Gastroesophageal sphincter (tissue), 4 donors: ENCODE data around the gene TEX101. TPM values are rescaled to one million over a fixed set of nuclear protein-coding genes. Genes with fewer than 3 reads are reported as not detected.

Source experiments
- ATAC-seq: fragments of 150-250 bp; one replicate; pipeline ENCODE4 v1.9.1; 2016; ENCODE audit warnings: mild to moderate bottlenecking, moderate library complexity
- H3K27ac ChIP-seq, 4 donors: fragments of 200-600 bp; sonication (generic) in 3 of 4; 1 replicate in 3 of 4; 2 replicates in 1 of 4; pipeline ENCODE4 v1.5.1; 2016 to 2019
- H3K27me3 ChIP-seq: fragments of 200-600 bp; sonication (generic); one replicate; pipeline ENCODE4 v1.5.1; 2019
- H3K36me3 ChIP-seq, 2 donors: fragments of 200-600 bp; sonication (generic); one replicate each; pipeline ENCODE4 v1.5.1; 2019; ENCODE audit warnings: control low read depth in 1 of 2
- H3K4me1 ChIP-seq, 3 donors: fragments of 200-600 bp; sonication (generic); 1 replicate in 2 of 3; 2 replicates in 1 of 3; pipeline ENCODE4 v1.5.1; 2016 to 2019; ENCODE audit warnings: control low read depth in 2 of 3
- H3K4me3 ChIP-seq, 2 donors: fragments of 200-600 bp; sonication (generic); one replicate each; pipeline ENCODE4 v1.5.1; 2019; ENCODE audit warnings: mild to moderate bottlenecking in 1 of 2, moderate library complexity in 1 of 2
- H3K9me3 ChIP-seq, 3 donors: fragments of 200-600 bp; sonication (generic); one replicate each; pipeline ENCODE4 v1.5.1; 2017 to 2019; ENCODE audit warnings: control low read depth in 2 of 3
- CTCF ChIP-seq, 4 experiments: fragments of 200-600 bp in 2 of 4; fragments of 450-650 bp in 2 of 4; sonication (generic) in 1 of 4; IDR thresholded peaks; one replicate each; pipeline ENCODE4 v1.5.1; 2017 to 2019; ENCODE audit warnings: antibody characterized with exemption in 4 of 4, mild to moderate bottlenecking in 2 of 4, moderate library complexity in 2 of 4
- EP300 ChIP-seq: sonication (generic); formaldehyde crosslinking; IDR thresholded peaks from one replicate; pipeline ENCODE4 v1.6.1; 2017; ENCODE audit warnings: antibody characterized with exemption, mild to moderate bottlenecking
- POLR2A ChIP-seq, 2 donors: fragments of 450-650 bp; IDR thresholded peaks; one replicate each; pipeline ENCODE4 v1.6.1; 2017; ENCODE audit warnings: antibody characterized with exemption in 2 of 2, mild to moderate bottlenecking in 2 of 2, moderate library complexity in 1 of 2
- POLR2AphosphoS5 ChIP-seq: sonication (generic); formaldehyde crosslinking; IDR thresholded peaks from one replicate; pipeline ENCODE4 v1.6.1; 2017; ENCODE audit warnings: antibody characterized with exemption
- WGBS, 2 donors: methylation state at CpG; one replicate each; pipeline ENCODE4 v1.1.5; 2018; ENCODE audit warnings: low coverage in 1 of 2; 5-methylcytosine and 5-hydroxymethylcytosine counted together
- total RNA-seq, 4 donors: library from RNA; depleted of rRNA; stranded (reverse); fragments of >200 nt; gene quantifications; one replicate each; pipeline ENCODE4 v1.1.0, GENCODE V29; 2016

TEX101 gene
- total RNA-seq, 4 donors from 2014 or later = not detected

- no peak for ATAC-seq
- H3K27me3 ChIP-seq = peaks cover 76% of the 10 kb centered on the region
- 76% methylated on average over 4 of the region's 6 CpGs; no CpG with 5 or more reads in 1 of the 2 donors for WGBS, 2 donors
- H3K36me3 ChIP-seq = no peaks in the 10 kb centered on the region
- TF ChIP-seq EP300 = no peak
- no peak for TF ChIP-seq POLR2AphosphoS5
- TF ChIP-seq POLR2A (IDR thresholded peaks at IDR 0.05) = no peak
- TF ChIP-seq CTCF (IDR thresholded peaks at IDR 0.05) = no peak
- no peaks in the 10 kb centered on the region for H3K4me1 ChIP-seq
- H3K4me3 ChIP-seq = no peak overlapping the region
- H3K27ac ChIP-seq = no peak overlapping the region
- no peaks in the 10 kb centered on the region for H3K9me3 ChIP-seq
These were observed 19.1 kb upstream of the TEX101 start for GRCh38 chr19:43395561-43395960.

DNA sequence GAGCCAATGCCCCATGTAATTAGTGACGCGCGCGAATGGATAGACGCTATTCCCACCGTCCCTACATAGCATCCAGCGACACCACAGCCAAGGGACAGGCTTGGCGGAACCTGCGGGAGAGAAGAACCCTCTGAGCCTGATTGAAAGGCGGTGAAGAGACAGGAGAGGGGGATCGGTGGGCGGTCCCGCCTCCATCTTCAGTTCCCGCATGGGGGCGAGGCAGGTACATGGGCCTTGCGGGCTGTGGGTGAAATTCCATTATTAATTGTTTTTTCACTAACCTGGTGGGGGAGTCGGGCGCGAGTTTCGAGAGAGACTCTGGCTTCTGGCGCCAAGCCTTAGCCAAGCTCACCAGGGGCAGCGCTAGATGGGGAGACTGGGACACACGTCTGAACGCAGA lies 8.4 kb upstream of the TEX101 start:
- no peaks in the 10 kb centered on the region for H3K9me3 ChIP-seq
- no peak for ATAC-seq
- no peak overlapping the region for H3K27ac ChIP-seq
- H3K4me1 ChIP-seq = no peaks in the 10 kb centered on the region
- H3K27me3 ChIP-seq = peaks cover 23% of the 10 kb centered on the region
- 93 to 94% methylated on average over 3 to 6 of the region's 24 CpGs for WGBS, 2 donors
- no peaks in the 10 kb centered on the region for H3K36me3 ChIP-seq
- TF ChIP-seq POLR2AphosphoS5 = no peak
- TF ChIP-seq POLR2A (IDR thresholded peaks at IDR 0.05) = no peak
- no peak for TF ChIP-seq EP300
- TF ChIP-seq CTCF (IDR thresholded peaks at IDR 0.05) = no peak
- H3K4me3 ChIP-seq = no peak overlapping the region

- Histone ChIP-seq H3K4me3 (no peak overlapping the region), H3K27me3 (peaks cover 19% of the 10 kb centered on the region), H3K27ac (no peak overlapping the region), H3K36me3 (no peaks in the 10 kb centered on the region), H3K9me3 (no peaks in the 10 kb centered on the region), H3K4me1 (no peaks in the 10 kb centered on the region)
- no peak for TF ChIP-seq POLR2AphosphoS5
- no peak for TF ChIP-seq POLR2A (IDR thresholded peaks at IDR 0.05)
- no peak for TF ChIP-seq EP300
- TF ChIP-seq CTCF (IDR thresholded peaks at IDR 0.05) = no peak
- no peak for ATAC-seq
- 75 to 80% methylated on average over 2 to 14 of the region's 22 CpGs for WGBS, 2 donors
These were observed 7.2 kb upstream of the TEX101 start for GRCh38 chr19:43407416-43408005.

GRCh38 chr19:43408043-43408442 lies 6.6 kb upstream of the TEX101 start:
- Histone ChIP-seq H3K4me1 (no peaks in the 10 kb centered on the region), H3K4me3 (no peak overlapping the region), H3K36me3 (no peaks in the 10 kb centered on the region), H3K9me3 (no peaks in the 10 kb centered on the region), H3K27me3 (peaks cover 19% of the 10 kb centered on the region), H3K27ac (no peak overlapping the region)
- WGBS, 2 donors = no CpG with 5 or more reads among the region's 34 CpGs
- ATAC-seq = no peak
- TF ChIP-seq POLR2AphosphoS5 (no peak), EP300 (no peak), POLR2A (IDR thresholded peaks at IDR 0.05) (no peak), CTCF (IDR thresholded peaks at IDR 0.05) (no peak)

DNA sequence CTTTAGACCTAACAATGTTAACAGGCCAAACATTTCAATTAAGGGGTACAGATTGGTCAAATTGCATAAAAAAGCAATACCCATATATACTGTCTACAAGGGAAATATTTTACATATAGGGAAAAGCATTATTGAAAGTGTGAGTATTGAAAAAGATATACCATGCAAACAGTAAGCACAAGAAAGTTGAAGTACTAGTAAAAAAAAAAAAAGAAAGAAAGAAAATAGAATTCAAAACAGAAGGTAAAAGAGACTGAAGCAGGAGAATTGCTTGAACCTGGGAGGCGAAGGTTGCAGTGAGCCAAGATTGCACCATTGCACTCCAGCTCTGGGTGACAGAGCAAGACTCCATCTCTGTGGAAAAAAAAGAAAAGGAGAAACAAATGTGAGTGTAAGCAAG lies 5.3 kb upstream of the TEX101 start:
- no peak for TF ChIP-seq CTCF (IDR thresholded peaks at IDR 0.05)
- WGBS, 2 donors = 80 to 86% methylated on average over 1 of the region's 1 CpG
- Histone ChIP-seq H3K9me3 (no peaks in the 10 kb centered on the region), H3K4me3 (no peak overlapping the region), H3K27ac (no peak overlapping the region), H3K4me1 (no peaks in the 10 kb centered on the region), H3K36me3 (no peaks in the 10 kb centered on the region), H3K27me3 (peaks cover 19% of the 10 kb centered on the region)
- ATAC-seq = no peak
